GM12873 (cell line): Measurements from ENCODE around the gene SMPD3.

ENCODE experiments used
- TF ChIP-seq, protein P1 (sequence below): IDR thresholded peaks from 2 replicates; pipeline ENCODE4 v1.5.1; 2012; ENCODE audit warnings: low read depth, mild to moderate bottlenecking, moderate library complexity, low read length, control low read depth; ENCODE audit not compliant: insufficient read depth; ENCODE audit errors: missing control alignments

Gene SMPD3

DNA sequence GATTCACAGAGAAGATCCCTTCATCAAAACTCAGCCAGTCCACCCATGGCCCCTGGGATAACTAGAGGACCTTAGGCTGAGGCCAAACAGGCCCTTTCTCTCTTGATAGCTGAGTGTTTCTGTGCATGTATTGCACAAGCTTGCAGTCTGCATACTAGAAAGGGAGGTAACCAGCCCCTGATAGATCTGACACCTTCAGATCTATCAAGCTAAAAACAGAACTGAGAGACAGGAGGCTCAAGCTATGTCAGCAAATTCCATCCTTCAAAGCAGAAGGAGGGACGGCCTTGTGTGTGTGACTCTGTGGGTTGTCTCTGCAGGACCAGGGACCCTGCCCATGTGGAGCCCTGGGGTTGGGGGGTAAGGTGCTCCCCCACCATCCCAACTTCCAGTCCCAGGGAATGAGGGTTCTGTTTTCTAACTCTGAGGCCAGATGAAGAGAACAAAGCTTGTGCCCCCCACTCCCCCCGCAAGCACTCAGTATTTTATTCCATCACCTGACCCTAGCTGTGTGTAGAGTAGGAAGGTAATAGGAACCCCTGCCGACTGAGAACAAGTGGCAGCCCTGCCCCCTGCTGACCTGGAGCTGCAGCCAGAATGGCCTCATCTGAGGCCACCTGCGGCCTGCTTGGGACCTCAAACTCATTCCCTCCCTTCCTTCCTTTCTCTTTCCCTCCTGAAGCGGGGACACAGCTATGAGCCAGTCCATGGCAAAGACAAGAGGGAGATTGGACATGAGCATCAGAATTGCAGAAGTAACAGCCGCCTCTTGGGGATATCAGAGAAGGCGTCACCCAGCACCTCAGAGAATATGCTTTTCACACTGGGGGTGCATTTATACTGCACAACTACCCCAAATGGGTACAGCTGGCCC, 63.8 kb downstream of the SMPD3 start:
- TF ChIP-seq, protein P1, sequence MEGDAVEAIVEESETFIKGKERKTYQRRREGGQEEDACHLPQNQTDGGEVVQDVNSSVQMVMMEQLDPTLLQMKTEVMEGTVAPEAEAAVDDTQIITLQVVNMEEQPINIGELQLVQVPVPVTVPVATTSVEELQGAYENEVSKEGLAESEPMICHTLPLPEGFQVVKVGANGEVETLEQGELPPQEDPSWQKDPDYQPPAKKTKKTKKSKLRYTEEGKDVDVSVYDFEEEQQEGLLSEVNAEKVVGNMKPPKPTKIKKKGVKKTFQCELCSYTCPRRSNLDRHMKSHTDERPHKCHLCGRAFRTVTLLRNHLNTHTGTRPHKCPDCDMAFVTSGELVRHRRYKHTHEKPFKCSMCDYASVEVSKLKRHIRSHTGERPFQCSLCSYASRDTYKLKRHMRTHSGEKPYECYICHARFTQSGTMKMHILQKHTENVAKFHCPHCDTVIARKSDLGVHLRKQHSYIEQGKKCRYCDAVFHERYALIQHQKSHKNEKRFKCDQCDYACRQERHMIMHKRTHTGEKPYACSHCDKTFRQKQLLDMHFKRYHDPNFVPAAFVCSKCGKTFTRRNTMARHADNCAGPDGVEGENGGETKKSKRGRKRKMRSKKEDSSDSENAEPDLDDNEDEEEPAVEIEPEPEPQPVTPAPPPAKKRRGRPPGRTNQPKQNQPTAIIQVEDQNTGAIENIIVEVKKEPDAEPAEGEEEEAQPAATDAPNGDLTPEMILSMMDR = no peak

DNA sequence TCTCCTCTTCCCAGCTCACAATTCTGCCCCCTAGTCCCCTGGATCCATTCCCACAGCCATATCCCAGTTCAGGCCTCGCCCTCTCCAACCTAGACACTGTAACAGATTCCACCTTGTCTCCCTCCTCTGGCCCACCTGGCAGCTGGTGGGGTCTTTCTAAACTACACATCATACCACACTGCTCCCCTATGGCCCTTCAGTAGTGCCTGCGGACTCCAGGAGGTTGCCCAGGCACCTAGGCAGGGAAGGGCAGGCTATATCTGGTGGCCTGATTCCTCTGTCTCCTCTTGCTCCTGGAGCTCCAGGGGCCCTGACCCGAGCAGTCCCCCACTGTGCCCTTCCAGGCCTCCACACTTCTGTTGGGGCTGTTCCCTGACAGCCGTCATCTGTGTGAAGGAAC, 64.5 kb downstream of the SMPD3 start:
- TF ChIP-seq, protein P1 = no peak

DNA sequence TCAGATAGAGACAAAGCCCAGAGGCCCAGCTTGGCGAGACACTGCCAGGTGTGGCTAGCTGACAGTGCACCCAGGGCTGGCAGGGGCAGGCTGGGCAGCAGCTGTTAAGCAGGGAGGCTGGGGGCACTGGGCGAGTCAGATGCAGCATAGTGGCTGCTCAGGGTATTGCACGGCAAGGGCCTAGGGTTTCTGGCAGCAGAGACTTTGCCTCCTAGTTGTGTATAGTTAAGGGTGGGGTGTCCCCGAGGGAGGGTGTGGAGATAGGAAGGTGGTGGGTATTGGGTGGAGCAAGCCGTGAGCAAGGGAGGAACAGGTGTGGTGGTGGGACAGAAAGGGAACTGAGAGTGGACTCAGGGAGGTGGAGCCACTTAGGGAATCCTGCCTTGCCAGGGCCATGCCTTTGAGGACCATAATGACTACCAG, 66.0 kb downstream of the SMPD3 start:
- TF ChIP-seq, protein P1 = peak; percentile 78

DNA sequence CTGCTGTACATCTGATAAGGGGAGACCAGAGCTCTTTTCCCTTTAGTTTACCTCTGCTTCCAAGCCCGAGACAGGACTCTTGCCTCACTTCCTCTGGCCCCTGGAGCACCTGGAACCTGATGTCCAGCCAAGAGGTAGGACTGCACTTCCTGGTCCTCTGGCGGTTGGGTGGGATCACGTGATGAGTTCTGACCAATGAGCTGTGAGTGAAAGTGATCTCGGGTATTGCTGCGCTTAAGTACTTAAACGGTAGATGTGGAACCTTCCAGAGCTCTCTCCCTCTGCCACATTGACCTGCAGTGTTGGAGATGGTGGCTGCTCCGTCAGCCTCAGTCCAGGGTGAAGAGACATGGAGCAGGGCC, 67.0 kb downstream of the SMPD3 start:
- TF ChIP-seq, protein P1 = no peak

DNA sequence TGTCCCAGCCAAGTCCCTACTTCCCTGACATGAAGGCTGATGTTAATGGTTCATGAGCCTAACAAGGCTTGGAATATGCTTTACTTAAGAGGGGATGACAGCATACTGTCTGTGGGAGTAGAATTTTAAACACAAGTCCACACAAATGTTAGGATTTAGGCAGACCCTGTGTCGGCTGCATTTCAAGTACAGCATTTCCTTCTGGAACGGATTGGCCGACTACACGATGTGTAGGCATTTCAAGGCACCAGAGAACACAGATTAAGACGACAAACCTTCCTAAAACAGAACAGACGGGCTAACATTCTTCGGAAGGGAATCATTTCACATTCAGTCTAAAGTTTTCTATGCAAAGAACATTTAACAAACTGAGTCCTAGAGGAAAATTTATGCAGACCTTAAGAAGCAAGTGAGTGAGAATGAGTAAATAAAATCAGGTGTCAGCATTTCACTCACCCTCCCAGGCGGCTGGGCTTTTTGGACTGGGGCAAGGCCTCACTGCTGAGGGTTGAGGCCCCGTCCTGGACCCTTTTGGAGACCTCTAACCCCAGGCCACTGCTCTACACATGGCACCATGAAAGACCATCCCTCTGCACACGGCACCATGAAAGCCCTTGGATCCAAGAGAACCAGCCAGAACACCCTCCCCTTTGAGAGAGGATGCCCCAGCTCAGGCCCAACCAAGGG, 67.5 kb downstream of the SMPD3 start:
- TF ChIP-seq, protein P1 = no peak

DNA sequence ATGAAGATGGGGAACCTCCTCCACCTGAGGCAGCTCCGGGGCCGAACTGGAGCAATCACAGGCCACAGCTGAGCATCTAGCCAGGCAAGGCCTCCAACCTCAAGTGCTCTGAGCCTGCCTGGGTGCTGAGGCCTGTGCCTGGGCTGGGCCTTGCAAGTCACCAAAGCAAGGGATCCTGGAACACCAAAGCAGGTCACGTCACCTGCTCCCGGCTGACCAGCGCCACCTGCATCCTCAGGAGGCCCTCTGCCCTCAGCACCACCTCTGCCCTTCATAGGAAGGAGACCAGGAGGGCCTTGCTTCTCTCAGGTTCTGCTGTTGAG, 68.0 kb downstream of the SMPD3 start:
- TF ChIP-seq, protein P1 = no peak

DNA sequence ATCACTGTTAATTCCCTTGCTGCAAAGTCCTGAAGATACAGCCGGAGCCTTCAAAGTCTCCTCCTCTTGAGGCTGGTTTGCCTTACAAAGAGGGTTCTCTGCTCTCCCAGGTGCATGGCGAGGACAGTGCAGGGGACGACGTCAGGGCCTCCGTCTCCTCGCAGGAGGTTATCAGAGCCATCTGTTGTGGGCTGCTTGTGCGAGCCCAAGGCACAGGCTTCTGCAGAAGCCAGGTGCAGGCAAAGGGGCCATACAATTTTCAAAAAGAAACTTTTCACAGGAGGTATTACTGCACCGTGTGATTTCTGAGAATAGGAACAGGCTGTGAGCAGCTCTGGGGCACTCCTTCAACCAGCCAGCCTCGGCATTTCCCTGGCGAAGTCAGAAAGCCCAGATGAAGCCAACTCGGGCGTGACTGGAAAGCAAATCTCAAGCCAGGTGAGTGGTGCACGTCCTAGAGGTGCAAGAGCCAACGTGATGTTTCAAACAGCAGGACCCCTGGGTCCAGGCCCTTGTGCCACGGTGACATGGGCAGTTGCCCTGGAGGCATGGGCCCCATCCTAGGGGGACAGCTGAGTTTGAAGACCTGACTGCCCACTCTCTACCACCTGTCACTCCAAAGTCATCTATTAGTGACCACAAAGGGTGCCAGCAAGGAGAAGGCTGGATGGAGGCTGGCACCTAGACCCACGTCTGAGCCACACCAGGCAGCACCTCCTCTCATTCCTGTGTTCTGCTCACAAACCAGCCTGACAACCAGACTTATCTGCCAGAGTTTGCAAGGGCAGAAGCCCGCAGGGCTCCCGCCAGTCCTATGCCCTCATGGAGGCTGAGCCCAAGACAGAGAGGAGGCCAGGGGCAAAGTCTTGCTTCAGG, 68.6 kb downstream of the SMPD3 start:
- TF ChIP-seq, protein P1 = no peak
